Hepatocyte (in vitro differentiated cells): ENCODE results near the gene TCF4. TPM values are rescaled to one million over a fixed set of nuclear protein-coding genes. Genes with fewer than 3 reads are reported as not detected.

Source experiments
- DNase-seq: peaks from one replicate; pipeline ENCODE4 v3.0.0-alpha.2; 2016; ENCODE audit warnings: low spot score
- H2AFZ ChIP-seq: fragments of 200-600 bp; sonication (generic); 2 replicates; pipeline ENCODE4 v1.6.0; 2016; ENCODE audit warnings: antibody characterized with exemption, mild to moderate bottlenecking
- H3K27ac ChIP-seq: fragments of 200-600 bp; sonication (generic); 2 replicates; pipeline ENCODE4 v1.5.1; 2016; ENCODE audit warnings: mild to moderate bottlenecking
- H3K27me3 ChIP-seq: fragments of 200-600 bp; sonication (generic); 2 replicates; pipeline ENCODE4 v1.6.1; 2016
- H3K36me3 ChIP-seq: fragments of 200-600 bp; sonication (generic); replicated peaks from 2 replicates; pipeline ENCODE4 v1.5.1; 2016; ENCODE audit warnings: low read depth; ENCODE audit not compliant: insufficient read depth
- H3K4me1 ChIP-seq: fragments of 200-600 bp; sonication (generic); 2 replicates; pipeline ENCODE4 v1.5.1; 2016; ENCODE audit warnings: mild to moderate bottlenecking, moderate library complexity; ENCODE audit not compliant: insufficient read depth
- H3K4me2 ChIP-seq: fragments of 200-600 bp; sonication (generic); 2 replicates; pipeline ENCODE4 v1.6.0; 2016
- H3K4me3 ChIP-seq: fragments of 200-600 bp; sonication (generic); 2 replicates; pipeline ENCODE4 v1.5.1; 2016; ENCODE audit warnings: mild to moderate bottlenecking
- H3K79me2 ChIP-seq: fragments of 200-600 bp; sonication (generic); 2 replicates; pipeline ENCODE4 v1.6.0; 2017; ENCODE audit warnings: mild to moderate bottlenecking
- H3K9me2 ChIP-seq: fragments of 200-600 bp; sonication (generic); replicated peaks from 2 replicates; pipeline ENCODE4 v1.6.0; 2017; ENCODE audit warnings: mild to moderate bottlenecking; ENCODE audit not compliant: insufficient read depth
- H3K9me3 ChIP-seq: fragments of 200-600 bp; sonication (generic); 2 replicates; pipeline ENCODE4 v1.5.1; 2016; ENCODE audit warnings: low read depth, mild to moderate bottlenecking
- H4K20me1 ChIP-seq: fragments of 200-600 bp; sonication (generic); 2 replicates; pipeline ENCODE4 v1.6.0; 2016; ENCODE audit warnings: mild to moderate bottlenecking; ENCODE audit not compliant: insufficient read depth, poor library complexity, severe bottlenecking
- CTCF ChIP-seq: fragments of 200-600 bp; sonication (generic); IDR thresholded peaks from 2 replicates; pipeline ENCODE4 v1.5.1; 2016; ENCODE audit warnings: antibody characterized with exemption, mild to moderate bottlenecking; ENCODE audit not compliant: poor library complexity
- EZH2 ChIP-seq: fragments of 200-600 bp; sonication (generic); IDR thresholded peaks from 2 replicates; pipeline ENCODE4 v1.6.1; 2016; ENCODE audit warnings: antibody characterized with exemption, mild to moderate bottlenecking, borderline replicate concordance
- EZH2phosphoT487 ChIP-seq: fragments of 200-600 bp; sonication (generic); IDR thresholded peaks from one replicate; pipeline ENCODE4 v1.6.1; 2018; ENCODE audit warnings: antibody characterized with exemption, mild to moderate bottlenecking, low read depth, moderate library complexity; ENCODE audit not compliant: unreplicated experiment, severe bottlenecking
- WGBS: methylation state at CpG from one replicate; pipeline ENCODE4 v1.1.6; 2016; ENCODE audit warnings: low lambda C conversion rate; ENCODE audit errors: missing lambda C conversion rate; 5-methylcytosine and 5-hydroxymethylcytosine counted together
- polyA plus RNA-seq: library from polyadenylated mRNA; unstranded; fragments of >200 nt; fragmentation: Nextera tagmentation; extraction: Ambion mirVana; gene quantifications from 2 replicates; pipeline ENCODE4 v1.2.1, GENCODE V29; 2016
- total RNA-seq: library from RNA; depleted of rRNA; stranded (reverse); fragments of >200 nt; gene quantifications from 2 replicates; pipeline ENCODE4 v1.2.3, GENCODE V29; 2014

The TCF4 gene
- total and polyA plus RNA-seq, 2 experiments from 2014 or later = 40.5 to 65.2 TPM

GRCh38 chr18:55235094-55235461 lies 352.9 kb downstream of the TCF4 start:
- Histone ChIP-seq H3K4me1 (peaks cover 3% of the 10 kb centered on the region), H2AFZ (no peak overlapping the region), H3K4me2 (peak overlapping the region; percentile 65), H3K27me3 (no peaks in the 10 kb centered on the region), H3K9me2 (no peaks in the 10 kb centered on the region), H3K36me3 (no peaks in the 10 kb centered on the region), H3K79me2 (no peaks in the 10 kb centered on the region), H3K4me3 (no peak overlapping the region), H3K27ac (no peak overlapping the region), H4K20me1 (no peaks in the 10 kb centered on the region), H3K9me3 (no peaks in the 10 kb centered on the region)
- no peak for DNase-seq
- WGBS = 62% methylated on average over 3 of the region's 3 CpGs
- no peak for TF ChIP-seq EZH2

GRCh38 chr18:55234366-55235093 lies 353.5 kb downstream of the TCF4 start:
- Histone ChIP-seq H3K27ac (no peak overlapping the region), H3K4me2 (peak overlapping the region; percentile 65), H3K79me2 (no peaks in the 10 kb centered on the region), H3K9me3 (no peaks in the 10 kb centered on the region), H3K4me1 (peaks cover 3% of the 10 kb centered on the region), H4K20me1 (no peaks in the 10 kb centered on the region), H3K27me3 (no peaks in the 10 kb centered on the region), H2AFZ (no peak overlapping the region), H3K36me3 (no peaks in the 10 kb centered on the region), H3K4me3 (no peak overlapping the region), H3K9me2 (no peaks in the 10 kb centered on the region)
- 37% methylated on average over 21 of the region's 21 CpGs for WGBS
- TF ChIP-seq EZH2 (no peak), CTCF (peak; percentile 81)
- peak; percentile 88 for DNase-seq

- no peaks in the 10 kb centered on the region for H3K9me3 ChIP-seq
- no peaks in the 10 kb centered on the region for H3K36me3 ChIP-seq
- H3K27me3 ChIP-seq = no peaks in the 10 kb centered on the region
- no peak for DNase-seq
- no peaks in the 10 kb centered on the region for H3K9me2 ChIP-seq
- H3K4me2 ChIP-seq = no peak overlapping the region
- TF ChIP-seq CTCF = no peak
- no peak for TF ChIP-seq EZH2
- no peak for TF ChIP-seq EZH2phosphoT487
- no peak overlapping the region for H3K4me3 ChIP-seq
- no peaks in the 10 kb centered on the region for H3K79me2 ChIP-seq
- peaks cover 3% of the 10 kb centered on the region for H3K4me1 ChIP-seq
- no peak overlapping the region for H3K27ac ChIP-seq
- H2AFZ ChIP-seq = no peak overlapping the region
- no peaks in the 10 kb centered on the region for H4K20me1 ChIP-seq
- WGBS = 96% methylated on average over 5 of the region's 5 CpGs
Observed at GRCh38 chr18:55233857-55234256, 354.1 kb downstream of the TCF4 start.

- H3K27me3 ChIP-seq = no peaks in the 10 kb centered on the region
- H3K27ac ChIP-seq = no peak overlapping the region
- no peaks in the 10 kb centered on the region for H4K20me1 ChIP-seq
- no peak overlapping the region for H2AFZ ChIP-seq
- no peak overlapping the region for H3K4me2 ChIP-seq
- no peaks in the 10 kb centered on the region for H3K9me2 ChIP-seq
- H3K36me3 ChIP-seq = no peaks in the 10 kb centered on the region
- DNase-seq = no peak
- H3K9me3 ChIP-seq = no peaks in the 10 kb centered on the region
- peaks cover 3% of the 10 kb centered on the region for H3K4me1 ChIP-seq
- no peaks in the 10 kb centered on the region for H3K79me2 ChIP-seq
- TF ChIP-seq EZH2 = no peak
- no peak for TF ChIP-seq EZH2phosphoT487
- TF ChIP-seq CTCF = no peak
- H3K4me3 ChIP-seq = no peak overlapping the region
- WGBS = 95% methylated on average over 6 of the region's 6 CpGs
Observed at GRCh38 chr18:55232506-55232905, 355.5 kb downstream of the TCF4 start.
